T-helper 2 cell treated with Interferon-gamma antibody and Interleukin-4, amounts not matched to agents 100 ng/mL and 5 ng/mL, for 36 hours (primary cell): Measurements from ENCODE around the gene MLLT1. TPM values are rescaled to one million over a fixed set of nuclear protein-coding genes. Genes with fewer than 3 reads are reported as not detected.

Experiments
- intact Hi-C: fragments of 100-400 bp; cut with micrococcal nuclease; formaldehyde crosslinking; loops from one replicate; pipeline ENCODE4 v1.15.1; 2023
- total RNA-seq: library from RNA; stranded (reverse); gene quantifications from 2 replicates; pipeline ENCODE4 v1.2.3, GENCODE V29; 2022

MLLT1 gene
- total RNA-seq, 1 donor from 2014 or later = 53.2 TPM

- intact Hi-C loops = no loop called here
These were observed 56.1 kb downstream of the MLLT1 start for GRCh38 chr19:6223461-6224307.

- intact Hi-C loops = no loop called here
These were observed 56.9 kb downstream of the MLLT1 start for GRCh38 chr19:6222884-6223283.

GRCh38 chr19:6221878-6222746 is 57.7 kb downstream of the MLLT1 start:
- intact Hi-C loops = no loop called here

GRCh38 chr19:6221220-6221877 is 58.4 kb downstream of the MLLT1 start:
- intact Hi-C loops = no loop called here

- intact Hi-C loops = no loop called here
These were observed 59.2 kb downstream of the MLLT1 start for GRCh38 chr19:6220385-6221191.

- intact Hi-C loops = no loop called here
These were observed 60.0 kb downstream of the MLLT1 start for GRCh38 chr19:6219586-6220290.

GRCh38 chr19:6219147-6219525 is 60.6 kb downstream of the MLLT1 start:
- intact Hi-C loops = no loop called here

- intact Hi-C loops = loop anchor here (1.0 kb wide), 1 partner anchor 81 kb away; no protein-coding TSS in a partner anchor
These were observed 61.2 kb downstream of the MLLT1 start for GRCh38 chr19:6218491-6219146.

- intact Hi-C loops = loop anchor here (1.0 kb wide), 1 partner anchor 81 kb away; no protein-coding TSS in a partner anchor
These were observed 61.9 kb downstream of the MLLT1 start for GRCh38 chr19:6217752-6218334.

- intact Hi-C loops = no loop called here
These were observed 62.6 kb downstream of the MLLT1 start for GRCh38 chr19:6216996-6217751.

GRCh38 chr19:6216236-6216995 is 63.4 kb downstream of the MLLT1 start:
- intact Hi-C loops = no loop called here

- intact Hi-C loops = no loop called here
These were observed 64.0 kb downstream of the MLLT1 start for GRCh38 chr19:6215701-6216235.

- intact Hi-C loops = no loop called here
These were observed 64.8 kb downstream of the MLLT1 start for GRCh38 chr19:6214881-6215541.

GRCh38 chr19:6213696-6214641 is 65.8 kb downstream of the MLLT1 start:
- intact Hi-C loops = no loop called here

- intact Hi-C loops = no loop called here
These were observed 66.5 kb downstream of the MLLT1 start for GRCh38 chr19:6213266-6213595.
